HepG2 (cell line): Measurements from ENCODE around the gene PADI1. TPM values are rescaled to one million over a fixed set of nuclear protein-coding genes. Genes with fewer than 3 reads are reported as not detected.

ENCODE experiments used
- ATAC-seq: fragments of 200-7000 bp; cut with Tn5 transposase; 3 replicates; pipeline ENCODE4 v1.9.1; 2020; ENCODE audit warnings: mild to moderate bottlenecking, moderate library complexity
- BruUV-seq: library from RNA; stranded (reverse); fragments of 400-500 nt; replicated peaks from 2 replicates; lab custom pipeline; 2021; lab: Mats Ljungman, UMichigan
- CTCF ChIA-PET: fragments of 300-600 bp; formaldehyde crosslinking; extraction: SDS; loops from one replicate; lab custom pipeline; 2021; ENCODE audit warnings: low total read pairs, inconsistent platforms, low intra/inter-chr PET ratio; lab: Yijun Ruan, JAX
- POLR2A ChIA-PET: fragments of 350-600 bp; sonication (Branson Sonifier 250); formaldehyde crosslinking; loops from one replicate; lab custom pipeline; 2020; ENCODE audit warnings: antibody characterized with exemption, inconsistent platforms; lab: Yijun Ruan, JAX
- DNase-seq: peaks from one replicate; pipeline ENCODE4 v3.0.0-alpha.2; 2015; ENCODE audit warnings: low spot score
- FAIRE-seq: peaks from 3 replicates; lab custom pipeline; 2011; peaks lifted over from hg19 to GRCh38; lab: Jason Lieb, UNC
- H2AFZ ChIP-seq: one replicate; pipeline ENCODE4 v1.6.1; 2011; ENCODE audit warnings: low read length, inconsistent platforms
- H3K27ac ChIP-seq: fragments of 300-600 bp; 3 replicates; pipeline ENCODE4 v1.8.0; 2011; ENCODE audit warnings: mixed run types, mild to moderate bottlenecking, mixed read lengths, low read length, inconsistent platforms; ENCODE audit not compliant: insufficient read depth; ENCODE audit errors: extremely low read length
- H3K27me3 ChIP-seq, 2 experiments: fragments of 200-600 bp in 1 of 2; 2 replicates in 1 of 2; 3 replicates in 1 of 2; pipeline versions ENCODE4 v1.6.0 to v1.8.0; 2011; ENCODE audit warnings: low read length in 2 of 2, mild to moderate bottlenecking in 2 of 2, moderate library complexity in 2 of 2, inconsistent platforms in 1 of 2; ENCODE audit not compliant: insufficient read depth in 2 of 2, control insufficient read depth in 1 of 2
- H3K36me3 ChIP-seq, 2 experiments: fragments of 200-600 bp in 1 of 2; replicated peaks in 1 of 2; 2 replicates in 1 of 2; 3 replicates in 1 of 2; pipeline versions ENCODE4 v1.5.1 to v1.8.0; 2011; ENCODE audit warnings: low read length in 2 of 2, inconsistent platforms in 1 of 2; ENCODE audit not compliant: insufficient read depth in 2 of 2, control insufficient read depth in 1 of 2
- H3K4me1 ChIP-seq: 2 replicates; pipeline ENCODE4 v1.5.1; 2012; ENCODE audit warnings: low read length, inconsistent platforms; ENCODE audit not compliant: insufficient read depth
- H3K4me2 ChIP-seq: 2 replicates; pipeline ENCODE4 v1.6.0; 2011; ENCODE audit warnings: low read depth, low read length, inconsistent platforms
- H3K4me3 ChIP-seq, 3 experiments: fragments of 200-600 bp in 1 of 3; sonication (generic), shearing (Covaris generic) in 1 of 3; replicated peaks in 1 of 3; 2 replicates each; pipeline ENCODE4 v1.5.1; 2011 to 2016; ENCODE audit warnings: low read length in 3 of 3, inconsistent platforms in 2 of 3, low read depth in 2 of 3, mild to moderate bottlenecking in 2 of 3, control low read depth in 1 of 3, mixed read lengths in 1 of 3; ENCODE audit not compliant: insufficient read depth in 1 of 3
- H3K79me2 ChIP-seq: one replicate; pipeline ENCODE4 v1.6.1; 2011; ENCODE audit warnings: low read length, inconsistent platforms; ENCODE audit not compliant: insufficient read depth
- H3K9ac ChIP-seq: 2 replicates; pipeline ENCODE4 v1.6.0; 2011; ENCODE audit warnings: mild to moderate bottlenecking, low read depth, low read length, inconsistent platforms; ENCODE audit not compliant: insufficient read depth
- H3K9me3 ChIP-seq: 2 replicates; pipeline ENCODE4 v1.5.1; 2012; ENCODE audit warnings: mild to moderate bottlenecking, low read length
- H4K20me1 ChIP-seq: 2 replicates; pipeline ENCODE4 v1.6.0; 2011; ENCODE audit warnings: inconsistent platforms, mild to moderate bottlenecking, low read length, moderate library complexity; ENCODE audit not compliant: insufficient read depth
- ATM ChIP-seq: fragments of 450-650 bp; IDR thresholded peaks from 2 replicates; pipeline ENCODE4 v1.7.1; 2017; ENCODE audit warnings: mild to moderate bottlenecking, borderline replicate concordance
- BRCA1 ChIP-seq: sonication (generic); formaldehyde crosslinking; IDR thresholded peaks from 2 replicates; pipeline ENCODE4 v1.4.0; 2020; ENCODE audit warnings: missing genetic modification reagents
- FLYWCH1 ChIP-seq: sonication (generic); formaldehyde crosslinking; IDR thresholded peaks from 2 replicates; pipeline ENCODE4 v1.8.1; 2023; ENCODE audit warnings: mild to moderate bottlenecking, missing genetic modification reagents
- HDAC1 ChIP-seq: sonication (generic); formaldehyde crosslinking; IDR thresholded peaks from 2 replicates; pipeline ENCODE4 v1.5.1; 2020; ENCODE audit warnings: mild to moderate bottlenecking, missing genetic modification reagents
- HNF4G ChIP-seq, 2 experiments: sonication (generic) in 1 of 2; formaldehyde crosslinking in 1 of 2; IDR thresholded peaks; 2 replicates each; pipeline versions ENCODE4 v1.4.0 to v1.6.1; 2011 to 2020; ENCODE audit warnings: borderline replicate concordance in 2 of 2, low read depth in 2 of 2, mild to moderate bottlenecking in 2 of 2, low read length in 1 of 2, missing genetic modification reagents in 1 of 2, moderate library complexity in 1 of 2
- IRF2 ChIP-seq: IDR thresholded peaks from 2 replicates; pipeline ENCODE4 v1.6.1; 2018; ENCODE audit warnings: missing genetic modification reagents, missing compliant biosample characterization
- NPAS2 ChIP-seq: sonication (generic); formaldehyde crosslinking; IDR thresholded peaks from 2 replicates; pipeline ENCODE4 v1.8.0; 2022; ENCODE audit warnings: mild to moderate bottlenecking, missing genetic modification reagents, borderline replicate concordance
- NR3C1 ChIP-seq: sonication (generic); formaldehyde crosslinking; IDR thresholded peaks from 2 replicates; pipeline ENCODE4 v1.4.0; 2020; ENCODE audit warnings: missing genetic modification reagents
- ZKSCAN1 ChIP-seq: fragments of 150-350 bp; IDR thresholded peaks from 2 replicates; pipeline ENCODE4 v1.6.1; 2014; ENCODE audit warnings: low read length
- ZNF251 ChIP-seq: sonication (generic); formaldehyde crosslinking; IDR thresholded peaks from 2 replicates; pipeline ENCODE4 v1.9.0; 2021; ENCODE audit warnings: mild to moderate bottlenecking, missing genetic modification reagents
- ZNF280D ChIP-seq: sonication (generic); formaldehyde crosslinking; IDR thresholded peaks from 2 replicates; pipeline ENCODE4 v1.5.1; 2020; ENCODE audit warnings: mild to moderate bottlenecking, missing genetic modification reagents
- ZNF766 ChIP-seq: sonication (generic); formaldehyde crosslinking; IDR thresholded peaks from 2 replicates; pipeline ENCODE4 v1.5.0; 2020; ENCODE audit warnings: missing genetic modification reagents, borderline replicate concordance
- WGBS: methylation state at CpG from one replicate; pipeline ENCODE4 v1.1.6; 2017; ENCODE audit warnings: low lambda C conversion rate; 5-methylcytosine and 5-hydroxymethylcytosine counted together
- in situ Hi-C: cut with HindIII; loops from 2 replicates; pipeline ENCODE4 v1.10.0; 2017; ENCODE audit warnings: low pct_unique_long_range_greater_than_20kb; ENCODE audit not compliant: extremely low pct_ligation_motif_present
- intact Hi-C: fragments of 100-400 bp; cut with micrococcal nuclease; formaldehyde crosslinking; loops from one replicate; pipeline ENCODE4 v1.10.0; 2022; ENCODE audit not compliant: unreplicated experiment
- polyA plus RNA-seq, 8 experiments: library from polyadenylated mRNA; depleted of rRNA in 3 of 8; stranded (reverse) in 7 of 8; unstranded in 1 of 8; fragments of >200 nt; fragmentation: Illumina TruSeq in 4 of 8; extraction: Trizol in 4 of 8; gene quantifications; 2 replicates each; pipeline versions ENCODE4 v1.2.1 to v1.2.3, GENCODE V29; 2011 to 2016; ENCODE audit warnings: low read depth in 4 of 8, missing spikeins in 1 of 8, mixed read lengths in 1 of 8; ENCODE audit not compliant: insufficient read depth in 1 of 8
- total RNA-seq, 5 experiments: library from RNA; depleted of rRNA; stranded (reverse); fragments of >200 nt; fragmentation: Illumina TruSeq; extraction: Trizol; gene quantifications; 2 replicates each; pipeline ENCODE4 v1.2.3, GENCODE V29; 2016; ENCODE audit warnings: low read depth in 1 of 5
- TF ChIP-seq, protein P1 (sequence below): sonication (generic); formaldehyde crosslinking; IDR thresholded peaks from 2 replicates; pipeline ENCODE4 v1.4.0; 2020; ENCODE audit warnings: low read depth, mild to moderate bottlenecking, missing genetic modification reagents
- TF ChIP-seq, protein P2 (sequence below): sonication (generic); formaldehyde crosslinking; IDR thresholded peaks from 2 replicates; pipeline ENCODE4 v1.8.1; 2023; ENCODE audit warnings: missing genetic modification reagents, inconsistent platforms, borderline replicate concordance
- TF ChIP-seq, protein P3 (sequence below): sonication (generic); IDR thresholded peaks from 2 replicates; pipeline ENCODE4 v1.6.1; 2016; ENCODE audit warnings: low read depth, borderline replicate concordance

The PADI1 gene
- total and polyA plus RNA-seq, 2 of the 13 experiments (the other 11 are each of a cell fraction or from before 2014, with no cell fraction given) = not detected

- TF ChIP-seq ZNF766 (no peak), NPAS2 (CRISPR knock-in tag) (no peak), HNF4G (IDR thresholded peaks at IDR 0.05; ENCODE audit: borderline replicate concordance, low read depth, low read length) (no peak), HNF4G (CRISPR knock-in tag; IDR thresholded peaks at IDR 0.05; ENCODE audit: borderline replicate concordance, low read depth) (no peak), IRF2 (0 out of 2 replicates have a peak, but pooled peaks have one; percentile 26)
- TF ChIP-seq, protein P1, sequence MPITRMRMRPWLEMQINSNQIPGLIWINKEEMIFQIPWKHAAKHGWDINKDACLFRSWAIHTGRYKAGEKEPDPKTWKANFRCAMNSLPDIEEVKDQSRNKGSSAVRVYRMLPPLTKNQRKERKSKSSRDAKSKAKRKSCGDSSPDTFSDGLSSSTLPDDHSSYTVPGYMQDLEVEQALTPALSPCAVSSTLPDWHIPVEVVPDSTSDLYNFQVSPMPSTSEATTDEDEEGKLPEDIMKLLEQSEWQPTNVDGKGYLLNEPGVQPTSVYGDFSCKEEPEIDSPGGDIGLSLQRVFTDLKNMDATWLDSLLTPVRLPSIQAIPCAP (CRISPR knock-in tag) = no peak
These were observed 32.0 kb downstream of the PADI1 start (continued) for GRCh38 chr1:17236779-17237560.

GRCh38 chr1:17237561-17237903 is 32.6 kb downstream of the PADI1 start:
- ChIA-PET POLR2A (no interaction called here), CTCF (interaction anchor here (3.1 kb wide), 1 partner anchor 112 kb away, joined by 38 read pairs; no protein-coding TSS in a partner anchor)
- intact Hi-C loops = loop anchor here (1.0 kb wide), 1 partner anchor 112 kb away; no protein-coding TSS in a partner anchor
- no peak overlapping the region for H3K4me2 ChIP-seq
- no peak for DNase-seq
- no peaks in the 10 kb centered on the region for H3K36me3 ChIP-seq
- no peak overlapping the region for H3K27ac ChIP-seq
- 42% methylated on average over 4 of the region's 4 CpGs for WGBS
- in situ Hi-C loops = loop anchor here (5.0 to 25.0 kb wide), 2 partner anchors 110 to 275 kb away; no protein-coding TSS in a partner anchor
- no peak for FAIRE-seq
- H3K9me3 ChIP-seq = no peaks in the 10 kb centered on the region
- no TSS peak for BruUV-seq
- no peak overlapping the region for H2AFZ ChIP-seq
- H3K79me2 ChIP-seq = no peaks in the 10 kb centered on the region
- peaks cover 7% of the 10 kb centered on the region; the same call in 1 of the 2 replicates for H3K4me1 ChIP-seq
- H4K20me1 ChIP-seq = no peaks in the 10 kb centered on the region
- no peak overlapping the region for H3K9ac ChIP-seq
- ATAC-seq = no peak
- H3K27me3 ChIP-seq = peaks cover 3 to 16% of the 10 kb centered on the region in 2 experiments; a peak in 2 of 5 replicates
- H3K4me3 ChIP-seq = no peak overlapping the region
- TF ChIP-seq, protein P1 (CRISPR knock-in tag) = no peak
- TF ChIP-seq NR3C1 (CRISPR knock-in tag) (no peak), ZNF251 (CRISPR knock-in tag) (no peak), FLYWCH1 (CRISPR knock-in tag) (no peak), ZKSCAN1 (peak; percentile 59; the same call in 1 of the 2 replicates), HDAC1 (CRISPR knock-in tag) (no peak), BRCA1 (CRISPR knock-in tag) (no peak), ZNF280D (CRISPR knock-in tag) (no peak), ATM (no peak)
- TF ChIP-seq, protein P2, sequence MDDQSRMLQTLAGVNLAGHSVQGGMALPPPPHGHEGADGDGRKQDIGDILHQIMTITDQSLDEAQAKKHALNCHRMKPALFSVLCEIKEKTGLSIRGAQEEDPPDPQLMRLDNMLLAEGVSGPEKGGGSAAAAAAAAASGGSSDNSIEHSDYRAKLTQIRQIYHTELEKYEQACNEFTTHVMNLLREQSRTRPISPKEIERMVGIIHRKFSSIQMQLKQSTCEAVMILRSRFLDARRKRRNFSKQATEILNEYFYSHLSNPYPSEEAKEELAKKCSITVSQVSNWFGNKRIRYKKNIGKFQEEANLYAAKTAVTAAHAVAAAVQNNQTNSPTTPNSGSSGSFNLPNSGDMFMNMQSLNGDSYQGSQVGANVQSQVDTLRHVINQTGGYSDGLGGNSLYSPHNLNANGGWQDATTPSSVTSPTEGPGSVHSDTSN (CRISPR knock-in tag) = no peak
- TF ChIP-seq, protein P3, sequence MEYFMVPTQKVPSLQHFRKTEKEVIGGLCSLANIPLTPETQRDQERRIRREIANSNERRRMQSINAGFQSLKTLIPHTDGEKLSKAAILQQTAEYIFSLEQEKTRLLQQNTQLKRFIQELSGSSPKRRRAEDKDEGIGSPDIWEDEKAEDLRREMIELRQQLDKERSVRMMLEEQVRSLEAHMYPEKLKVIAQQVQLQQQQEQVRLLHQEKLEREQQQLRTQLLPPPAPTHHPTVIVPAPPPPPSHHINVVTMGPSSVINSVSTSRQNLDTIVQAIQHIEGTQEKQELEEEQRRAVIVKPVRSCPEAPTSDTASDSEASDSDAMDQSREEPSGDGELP = no peak
